OCI-LY1 (cell line): ENCODE results near the gene HS3ST2.

ENCODE experiments used
- H2AFZ ChIP-seq: fragments of 200-600 bp; sonication (generic), shearing (Covaris generic); 2 replicates; pipeline ENCODE4 v1.6.0; 2014; ENCODE audit warnings: antibody characterized with exemption, mild to moderate bottlenecking, low read length
- H3F3A ChIP-seq: fragments of 200-600 bp; sonication (generic), shearing (Covaris generic); 2 replicates; pipeline ENCODE4 v1.6.0; 2014; ENCODE audit warnings: mild to moderate bottlenecking, antibody characterized with exemption, low read length, moderate library complexity; ENCODE audit not compliant: insufficient read depth
- H3K27ac ChIP-seq: fragments of 200-600 bp; sonication (generic); 2 replicates; pipeline ENCODE4 v1.5.1; 2014; ENCODE audit warnings: low read length, mixed run types, mild to moderate bottlenecking, low read depth; ENCODE audit not compliant: poor library complexity, severe bottlenecking
- H3K27me3 ChIP-seq: fragments of 200-600 bp; sonication (generic); 2 replicates; pipeline ENCODE4 v1.6.0; 2014; ENCODE audit warnings: antibody characterized with exemption, mild to moderate bottlenecking, low read length, moderate library complexity; ENCODE audit not compliant: insufficient read depth
- H3K36me3 ChIP-seq: fragments of 200-600 bp; sonication (generic); 2 replicates; pipeline ENCODE4 v1.6.1; 2014; ENCODE audit warnings: mild to moderate bottlenecking, antibody characterized with exemption, low read length, moderate library complexity, mixed read lengths; ENCODE audit not compliant: insufficient read depth
- H3K4me1 ChIP-seq: fragments of 200-600 bp; sonication (generic); 2 replicates; pipeline ENCODE4 v1.5.1; 2014; ENCODE audit warnings: mild to moderate bottlenecking, low read length, moderate library complexity; ENCODE audit not compliant: insufficient read depth, severe bottlenecking
- H3K4me2 ChIP-seq: fragments of 200-600 bp; sonication (generic), shearing (Covaris generic); 2 replicates; pipeline ENCODE4 v1.6.1; 2014; ENCODE audit warnings: low read length
- H3K4me3 ChIP-seq: fragments of 200-600 bp; sonication (generic); 2 replicates; pipeline ENCODE4 v1.5.1; 2014; ENCODE audit warnings: low read length, low read depth, mild to moderate bottlenecking, mixed read lengths; ENCODE audit not compliant: poor library complexity, severe bottlenecking
- H3K79me2 ChIP-seq: fragments of 200-600 bp; shearing (Covaris generic); 2 replicates; pipeline ENCODE4 v1.6.1; 2016; ENCODE audit warnings: mixed run types, low read length, mixed read lengths; ENCODE audit not compliant: insufficient read depth
- H3K9ac ChIP-seq: fragments of 200-600 bp; sonication (generic), shearing (Covaris generic); 2 replicates; pipeline ENCODE4 v1.6.1; 2014; ENCODE audit warnings: mild to moderate bottlenecking, low read length, mixed read lengths
- H3K9me2 ChIP-seq: fragments of 200-600 bp; sonication (generic), shearing (Covaris generic); 2 replicates; pipeline ENCODE4 v1.6.1; 2014; ENCODE audit warnings: low read depth, mild to moderate bottlenecking, low read length, mixed read lengths
- H3K9me3 ChIP-seq: fragments of 200-600 bp; shearing (Covaris generic); 2 replicates; pipeline ENCODE4 v1.6.1; 2014; ENCODE audit warnings: low read length, mixed read lengths
- H4K20me1 ChIP-seq: fragments of 200-600 bp; sonication (generic), shearing (Covaris generic); 2 replicates; pipeline ENCODE4 v1.6.0; 2016; ENCODE audit warnings: mild to moderate bottlenecking, low read length; ENCODE audit not compliant: insufficient read depth
- EZH2 ChIP-seq: fragments of 200-600 bp; sonication (generic), shearing (Covaris generic); IDR thresholded peaks from 2 replicates; pipeline ENCODE4 v1.8.0; 2017; ENCODE audit warnings: borderline replicate concordance, mixed run types, mild to moderate bottlenecking, antibody characterized with exemption, low read length, moderate library complexity, mixed read lengths
- TF ChIP-seq, protein P1 (sequence below): fragments of 200-600 bp; sonication (generic), shearing (Covaris generic); IDR thresholded peaks from 2 replicates; pipeline ENCODE4 v1.5.1; 2017; ENCODE audit warnings: mild to moderate bottlenecking, antibody characterized with exemption, low read length, moderate library complexity, mixed read lengths

The HS3ST2 gene

DNA sequence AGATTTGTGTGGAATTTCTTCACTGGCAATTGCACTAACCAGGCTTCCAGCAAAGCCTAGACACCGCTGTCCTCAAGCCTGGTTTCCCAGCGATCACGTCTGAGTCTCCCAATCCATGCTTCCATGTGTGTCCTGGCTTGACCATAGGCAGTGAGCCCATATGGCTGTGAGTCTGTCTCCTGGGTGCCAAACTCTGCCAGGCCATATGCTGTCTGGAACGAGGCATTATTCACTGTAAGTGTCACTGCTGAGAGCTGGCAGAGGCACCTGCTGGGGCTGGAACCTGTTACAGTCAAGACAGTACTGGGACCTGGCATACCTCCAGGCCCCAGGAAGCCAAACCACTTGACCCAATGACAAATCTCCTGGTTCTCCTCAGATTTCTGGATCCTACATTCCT is 60.4 kb downstream of the HS3ST2 start:
- H3K9me2 ChIP-seq = no peaks in the 10 kb centered on the region
- H3F3A ChIP-seq = no peaks in the 10 kb centered on the region
- no peak overlapping the region for H3K4me3 ChIP-seq
- no peaks in the 10 kb centered on the region for H3K4me1 ChIP-seq
- no peaks in the 10 kb centered on the region for H3K79me2 ChIP-seq
- H3K9ac ChIP-seq = no peak overlapping the region
- no peaks in the 10 kb centered on the region for H3K9me3 ChIP-seq
- no peak overlapping the region for H2AFZ ChIP-seq
- H4K20me1 ChIP-seq = no peaks in the 10 kb centered on the region
- no peaks in the 10 kb centered on the region for H3K27me3 ChIP-seq
- H3K36me3 ChIP-seq = no peaks in the 10 kb centered on the region
- H3K4me2 ChIP-seq = no peak overlapping the region
- no peak for TF ChIP-seq EZH2
- TF ChIP-seq, protein P1, sequence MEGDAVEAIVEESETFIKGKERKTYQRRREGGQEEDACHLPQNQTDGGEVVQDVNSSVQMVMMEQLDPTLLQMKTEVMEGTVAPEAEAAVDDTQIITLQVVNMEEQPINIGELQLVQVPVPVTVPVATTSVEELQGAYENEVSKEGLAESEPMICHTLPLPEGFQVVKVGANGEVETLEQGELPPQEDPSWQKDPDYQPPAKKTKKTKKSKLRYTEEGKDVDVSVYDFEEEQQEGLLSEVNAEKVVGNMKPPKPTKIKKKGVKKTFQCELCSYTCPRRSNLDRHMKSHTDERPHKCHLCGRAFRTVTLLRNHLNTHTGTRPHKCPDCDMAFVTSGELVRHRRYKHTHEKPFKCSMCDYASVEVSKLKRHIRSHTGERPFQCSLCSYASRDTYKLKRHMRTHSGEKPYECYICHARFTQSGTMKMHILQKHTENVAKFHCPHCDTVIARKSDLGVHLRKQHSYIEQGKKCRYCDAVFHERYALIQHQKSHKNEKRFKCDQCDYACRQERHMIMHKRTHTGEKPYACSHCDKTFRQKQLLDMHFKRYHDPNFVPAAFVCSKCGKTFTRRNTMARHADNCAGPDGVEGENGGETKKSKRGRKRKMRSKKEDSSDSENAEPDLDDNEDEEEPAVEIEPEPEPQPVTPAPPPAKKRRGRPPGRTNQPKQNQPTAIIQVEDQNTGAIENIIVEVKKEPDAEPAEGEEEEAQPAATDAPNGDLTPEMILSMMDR = no peak
- H3K27ac ChIP-seq = no peak overlapping the region

DNA sequence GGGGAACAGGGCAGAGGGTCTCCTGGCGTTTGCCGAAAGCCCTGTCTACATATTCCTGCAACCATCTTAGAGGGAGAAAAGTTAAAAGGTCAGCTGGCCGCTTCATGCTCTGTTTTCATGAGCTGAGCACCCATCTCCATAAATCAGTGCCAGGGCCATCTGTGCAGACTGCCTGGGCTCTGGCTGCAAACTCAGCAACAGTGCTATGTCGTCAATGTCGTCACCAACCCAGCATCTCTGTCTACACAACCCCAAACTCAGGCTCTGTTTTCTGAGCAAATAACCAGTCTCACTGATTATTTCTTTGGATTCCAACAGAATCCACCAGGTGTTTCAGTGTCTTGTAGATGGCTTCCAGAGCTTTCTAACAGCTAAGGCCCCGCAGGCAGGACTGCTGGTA is 65.0 kb downstream of the HS3ST2 start:
- TF ChIP-seq, protein P1 = no peak
- TF ChIP-seq EZH2 = no peak
- Histone ChIP-seq H3K36me3 (no peaks in the 10 kb centered on the region), H3K4me2 (no peak overlapping the region), H4K20me1 (no peaks in the 10 kb centered on the region), H3K9me2 (no peaks in the 10 kb centered on the region), H3K79me2 (no peaks in the 10 kb centered on the region), H3K9ac (no peak overlapping the region), H3K4me1 (no peaks in the 10 kb centered on the region), H3K27ac (no peak overlapping the region), H3K27me3 (no peaks in the 10 kb centered on the region), H3K9me3 (no peaks in the 10 kb centered on the region), H2AFZ (no peak overlapping the region), H3F3A (no peaks in the 10 kb centered on the region), H3K4me3 (no peak overlapping the region)

DNA sequence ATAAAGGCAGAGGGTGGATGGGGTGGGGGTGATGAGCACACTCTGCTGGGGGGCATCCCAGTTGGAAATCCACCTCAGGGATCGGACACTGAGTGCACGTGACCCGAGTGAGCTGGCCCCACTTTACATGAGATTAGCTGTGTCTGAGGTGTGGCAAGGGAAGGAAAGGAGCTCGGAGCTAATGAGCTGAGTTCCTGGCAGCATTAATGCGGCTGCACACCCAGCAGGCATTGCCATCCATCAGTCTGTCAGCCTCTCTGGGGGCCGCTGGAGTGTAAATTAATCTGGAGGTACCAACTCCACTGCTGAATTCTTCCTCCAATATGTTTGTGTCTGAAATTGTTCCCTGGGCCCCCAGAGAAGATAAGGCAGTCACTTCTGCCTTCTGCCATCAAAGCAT is 65.5 kb downstream of the HS3ST2 start:
- Histone ChIP-seq H3K36me3 (no peaks in the 10 kb centered on the region), H3K4me2 (no peak overlapping the region), H3K9ac (no peak overlapping the region), H3K4me1 (no peaks in the 10 kb centered on the region), H2AFZ (no peak overlapping the region), H3K9me3 (no peaks in the 10 kb centered on the region), H3F3A (no peaks in the 10 kb centered on the region), H3K27ac (no peak overlapping the region), H3K4me3 (no peak overlapping the region), H3K9me2 (no peaks in the 10 kb centered on the region), H3K27me3 (no peaks in the 10 kb centered on the region), H3K79me2 (no peaks in the 10 kb centered on the region), H4K20me1 (no peaks in the 10 kb centered on the region)
- no peak for TF ChIP-seq EZH2
- TF ChIP-seq, protein P1 = no peak
